ENCODE results near the gene SPATA46.

GRCh38 chr1:162343470-162343869 lies 33.2 kb downstream of the SPATA46 start:
- TF ChIP-seq CTCF (IDR thresholded peaks at IDR 0.05) = no peak
- no peak for TF ChIP-seq POLR2A (IDR thresholded peaks at IDR 0.05)
